ENCODE results near the gene PLXNA3. TPM values are rescaled to one million over a fixed set of nuclear protein-coding genes. Genes with fewer than 3 reads are reported as not detected.

Gene PLXNA3
- polyA plus RNA-seq, 1 of the 3 experiments (the other 2 are of a cell fraction): 33.2 TPM

DNA sequence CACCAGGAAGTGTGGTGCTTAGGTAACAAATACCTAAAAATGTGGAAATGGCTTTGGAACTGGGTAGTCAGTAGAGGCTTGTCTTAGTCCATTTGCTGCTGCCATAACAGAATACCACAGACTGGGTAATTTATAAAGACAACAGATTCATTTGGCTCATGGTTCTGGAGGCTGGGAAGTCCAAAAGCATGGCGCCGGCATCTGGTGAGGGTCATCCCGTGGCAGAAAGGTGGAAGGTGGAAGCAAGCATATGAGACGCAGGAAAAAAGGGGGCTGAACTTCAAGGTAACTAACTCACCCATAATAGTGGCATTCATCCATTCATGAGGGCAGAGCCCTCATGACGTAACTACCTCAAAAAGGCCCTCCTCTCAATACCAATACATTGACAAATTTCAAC lies 51.4 kb downstream of the PLXNA3 start (continued):
- TF ChIP-seq, protein P1, sequence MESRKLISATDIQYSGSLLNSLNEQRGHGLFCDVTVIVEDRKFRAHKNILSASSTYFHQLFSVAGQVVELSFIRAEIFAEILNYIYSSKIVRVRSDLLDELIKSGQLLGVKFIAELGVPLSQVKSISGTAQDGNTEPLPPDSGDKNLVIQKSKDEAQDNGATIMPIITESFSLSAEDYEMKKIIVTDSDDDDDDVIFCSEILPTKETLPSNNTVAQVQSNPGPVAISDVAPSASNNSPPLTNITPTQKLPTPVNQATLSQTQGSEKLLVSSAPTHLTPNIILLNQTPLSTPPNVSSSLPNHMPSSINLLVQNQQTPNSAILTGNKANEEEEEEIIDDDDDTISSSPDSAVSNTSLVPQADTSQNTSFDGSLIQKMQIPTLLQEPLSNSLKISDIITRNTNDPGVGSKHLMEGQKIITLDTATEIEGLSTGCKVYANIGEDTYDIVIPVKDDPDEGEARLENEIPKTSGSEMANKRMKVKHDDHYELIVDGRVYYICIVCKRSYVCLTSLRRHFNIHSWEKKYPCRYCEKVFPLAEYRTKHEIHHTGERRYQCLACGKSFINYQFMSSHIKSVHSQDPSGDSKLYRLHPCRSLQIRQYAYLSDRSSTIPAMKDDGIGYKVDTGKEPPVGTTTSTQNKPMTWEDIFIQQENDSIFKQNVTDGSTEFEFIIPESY (IDR thresholded peaks at IDR 0.05; ENCODE audit: borderline replicate concordance, low read depth): no peak
- no peak for TF ChIP-seq EZH2phosphoT487 (IDR thresholded peaks at IDR 0.05; ENCODE audit: borderline replicate concordance, low read depth)

DNA sequence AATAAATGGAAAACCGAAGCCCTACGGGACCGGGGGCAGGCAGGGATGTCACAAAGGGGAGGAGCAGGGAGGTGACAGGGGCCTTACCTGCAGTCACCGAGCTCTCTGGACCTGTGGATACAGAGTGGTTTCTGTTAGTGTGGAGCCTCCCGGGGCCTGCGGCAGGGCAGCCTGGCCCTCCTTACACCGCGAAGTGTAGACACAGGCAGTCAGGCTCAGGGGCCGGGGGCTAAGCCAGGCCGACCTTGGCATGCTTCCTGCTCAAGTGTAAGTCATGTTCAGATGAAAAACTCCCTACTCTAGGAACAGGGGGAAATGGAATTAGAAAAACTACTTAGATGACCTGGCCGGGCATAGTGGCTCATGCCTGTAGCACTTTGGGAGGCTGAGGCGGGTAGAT lies 53.7 kb downstream of the PLXNA3 start:
- Histone ChIP-seq H3F3A (replicated peaks; ENCODE audit: insufficient read depth) (no peaks in the 10 kb centered on the region), H4K20me1 (ENCODE audit: insufficient read depth) (no peaks in the 10 kb centered on the region), H2AFZ (ENCODE audit: low read depth) (no peak overlapping the region), H3K9ac (no peak overlapping the region), H3K27ac (ENCODE audit: low read depth in 2 of 2, low read length in 1 of 2) (no peak overlapping the region), H3K9me2 (no peaks in the 10 kb centered on the region), H3K36me3 (replicated peaks in 1 of 2; ENCODE audit: control insufficient read depth in 1 of 2, insufficient read depth in 2 of 2, low read length in 1 of 2) (no peaks in the 10 kb centered on the region), H3K79me2 (ENCODE audit: insufficient read depth) (peaks cover 6% of the 10 kb centered on the region), H3K4me2 (no peak overlapping the region), H3K27me3 (ENCODE audit: insufficient read depth) (no peaks in the 10 kb centered on the region; the same call in 1 of the 2 replicates), H3K9me3 (no peaks in the 10 kb centered on the region), H3K4me1 (ENCODE audit: control insufficient read depth in 1 of 2, insufficient read depth in 2 of 2, low read depth in 1 of 2, low read length in 1 of 2) (peaks cover 0 to 5% of the 10 kb centered on the region in 2 experiments; a peak in 1 of 4 replicates), H3K4me3 (ENCODE audit: low read depth in 2 of 2, low read length in 1 of 2) (no peak overlapping the region)
- TF ChIP-seq RXRA (IDR thresholded peaks at IDR 0.05; ENCODE audit: borderline replicate concordance, low read depth) (no peak), MEF2A (IDR thresholded peaks at IDR 0.05; ENCODE audit: borderline replicate concordance, low read depth) (no peak), SIN3A (IDR thresholded peaks at IDR 0.05; ENCODE audit: borderline replicate concordance, low read depth, low read length) (no peak), POLR2AphosphoS5 (IDR thresholded peaks at IDR 0.05; ENCODE audit: low read depth, low read length) (no peak), MXI1 (IDR thresholded peaks at IDR 0.05; ENCODE audit: low read depth, low read length) (no peak), NFIC (IDR thresholded peaks at IDR 0.05; ENCODE audit: borderline replicate concordance) (no peak), TAF1 (IDR thresholded peaks at IDR 0.05; ENCODE audit: borderline replicate concordance, low read depth, low read length) (no peak), NRF1 (IDR thresholded peaks at IDR 0.05; ENCODE audit: low read depth, low read length) (no peak), GATA2 (CRISPR knock-in tag; IDR thresholded peaks at IDR 0.05) (no peak), RCOR1 (IDR thresholded peaks at IDR 0.05; ENCODE audit: low read length) (no peak)
- TF ChIP-seq, protein P2, sequence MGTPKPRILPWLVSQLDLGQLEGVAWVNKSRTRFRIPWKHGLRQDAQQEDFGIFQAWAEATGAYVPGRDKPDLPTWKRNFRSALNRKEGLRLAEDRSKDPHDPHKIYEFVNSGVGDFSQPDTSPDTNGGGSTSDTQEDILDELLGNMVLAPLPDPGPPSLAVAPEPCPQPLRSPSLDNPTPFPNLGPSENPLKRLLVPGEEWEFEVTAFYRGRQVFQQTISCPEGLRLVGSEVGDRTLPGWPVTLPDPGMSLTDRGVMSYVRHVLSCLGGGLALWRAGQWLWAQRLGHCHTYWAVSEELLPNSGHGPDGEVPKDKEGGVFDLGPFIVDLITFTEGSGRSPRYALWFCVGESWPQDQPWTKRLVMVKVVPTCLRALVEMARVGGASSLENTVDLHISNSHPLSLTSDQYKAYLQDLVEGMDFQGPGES (IDR thresholded peaks at IDR 0.05; ENCODE audit: low read depth, low read length): no peak
- TF ChIP-seq, protein P1 (IDR thresholded peaks at IDR 0.05; ENCODE audit: borderline replicate concordance, low read depth): no peak
- TF ChIP-seq, protein P3, sequence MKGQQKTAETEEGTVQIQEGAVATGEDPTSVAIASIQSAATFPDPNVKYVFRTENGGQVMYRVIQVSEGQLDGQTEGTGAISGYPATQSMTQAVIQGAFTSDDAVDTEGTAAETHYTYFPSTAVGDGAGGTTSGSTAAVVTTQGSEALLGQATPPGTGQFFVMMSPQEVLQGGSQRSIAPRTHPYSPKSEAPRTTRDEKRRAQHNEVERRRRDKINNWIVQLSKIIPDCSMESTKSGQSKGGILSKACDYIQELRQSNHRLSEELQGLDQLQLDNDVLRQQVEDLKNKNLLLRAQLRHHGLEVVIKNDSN (IDR thresholded peaks at IDR 0.05; ENCODE audit: borderline replicate concordance, low read depth): no peak
- TF ChIP-seq, protein P4, sequence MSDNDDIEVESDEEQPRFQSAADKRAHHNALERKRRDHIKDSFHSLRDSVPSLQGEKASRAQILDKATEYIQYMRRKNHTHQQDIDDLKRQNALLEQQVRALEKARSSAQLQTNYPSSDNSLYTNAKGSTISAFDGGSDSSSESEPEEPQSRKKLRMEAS (IDR thresholded peaks at IDR 0.05; ENCODE audit: low read depth): no peak
- TF ChIP-seq, protein P5, sequence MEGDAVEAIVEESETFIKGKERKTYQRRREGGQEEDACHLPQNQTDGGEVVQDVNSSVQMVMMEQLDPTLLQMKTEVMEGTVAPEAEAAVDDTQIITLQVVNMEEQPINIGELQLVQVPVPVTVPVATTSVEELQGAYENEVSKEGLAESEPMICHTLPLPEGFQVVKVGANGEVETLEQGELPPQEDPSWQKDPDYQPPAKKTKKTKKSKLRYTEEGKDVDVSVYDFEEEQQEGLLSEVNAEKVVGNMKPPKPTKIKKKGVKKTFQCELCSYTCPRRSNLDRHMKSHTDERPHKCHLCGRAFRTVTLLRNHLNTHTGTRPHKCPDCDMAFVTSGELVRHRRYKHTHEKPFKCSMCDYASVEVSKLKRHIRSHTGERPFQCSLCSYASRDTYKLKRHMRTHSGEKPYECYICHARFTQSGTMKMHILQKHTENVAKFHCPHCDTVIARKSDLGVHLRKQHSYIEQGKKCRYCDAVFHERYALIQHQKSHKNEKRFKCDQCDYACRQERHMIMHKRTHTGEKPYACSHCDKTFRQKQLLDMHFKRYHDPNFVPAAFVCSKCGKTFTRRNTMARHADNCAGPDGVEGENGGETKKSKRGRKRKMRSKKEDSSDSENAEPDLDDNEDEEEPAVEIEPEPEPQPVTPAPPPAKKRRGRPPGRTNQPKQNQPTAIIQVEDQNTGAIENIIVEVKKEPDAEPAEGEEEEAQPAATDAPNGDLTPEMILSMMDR (IDR thresholded peaks at IDR 0.05): no peak
- POLR2A ChIA-PET: no interaction called here
- 55% methylated on average over 12 of the region's 12 CpGs for WGBS (ENCODE audit: low lambda C conversion rate)
- CTCF ChIA-PET: no interaction called here
- no peak for DNase-seq

Measured in SK-N-SH (cell line).